ENCODE results near the gene G6PC3. TPM values are rescaled to one million over a fixed set of nuclear protein-coding genes. Genes with fewer than 3 reads are reported as not detected.

Gene G6PC3
- total and polyA plus RNA-seq, 2 experiments from 2014 or later = 36.1 to 132 TPM

DNA sequence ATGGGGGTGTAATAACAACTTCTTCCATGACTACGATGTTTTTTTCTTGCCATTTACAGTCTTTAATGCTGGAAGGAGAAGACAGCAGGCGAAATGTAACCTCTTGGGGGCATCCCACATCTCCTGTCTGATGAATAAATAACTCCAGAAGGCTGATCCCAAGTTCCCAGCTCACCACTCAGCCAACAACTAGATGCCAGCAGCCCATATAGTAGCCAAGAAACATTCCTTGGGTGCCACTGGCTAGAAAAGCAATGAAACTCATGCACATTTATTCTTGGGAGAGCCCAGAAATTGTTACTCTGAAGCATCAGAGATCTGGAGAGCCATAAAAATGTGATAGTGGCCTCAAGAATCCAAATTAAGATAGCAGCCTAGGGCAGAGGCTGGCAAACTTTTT, 33.1 kb upstream of the G6PC3 start:
- no peak overlapping the region for H3K4me3 ChIP-seq
- no peaks in the 10 kb centered on the region for H3K27me3 ChIP-seq
- H3K9me2 ChIP-seq (replicated peaks; ENCODE audit: insufficient read depth) = no peaks in the 10 kb centered on the region
- DNase-seq (ENCODE audit: low spot score) = no peak
- no peak overlapping the region for H2AFZ ChIP-seq
- no peaks in the 10 kb centered on the region for H3K36me3 ChIP-seq (replicated peaks; ENCODE audit: insufficient read depth, low read depth)
- peaks cover 36% of the 10 kb centered on the region for H3K79me2 ChIP-seq
- WGBS (ENCODE audit: low lambda C conversion rate, missing lambda C conversion rate) = 98% methylated on average over 2 of the region's 2 CpGs
- no peak for TF ChIP-seq EZH2 (IDR thresholded peaks at IDR 0.05; ENCODE audit: borderline replicate concordance)
- TF ChIP-seq, protein P1, sequence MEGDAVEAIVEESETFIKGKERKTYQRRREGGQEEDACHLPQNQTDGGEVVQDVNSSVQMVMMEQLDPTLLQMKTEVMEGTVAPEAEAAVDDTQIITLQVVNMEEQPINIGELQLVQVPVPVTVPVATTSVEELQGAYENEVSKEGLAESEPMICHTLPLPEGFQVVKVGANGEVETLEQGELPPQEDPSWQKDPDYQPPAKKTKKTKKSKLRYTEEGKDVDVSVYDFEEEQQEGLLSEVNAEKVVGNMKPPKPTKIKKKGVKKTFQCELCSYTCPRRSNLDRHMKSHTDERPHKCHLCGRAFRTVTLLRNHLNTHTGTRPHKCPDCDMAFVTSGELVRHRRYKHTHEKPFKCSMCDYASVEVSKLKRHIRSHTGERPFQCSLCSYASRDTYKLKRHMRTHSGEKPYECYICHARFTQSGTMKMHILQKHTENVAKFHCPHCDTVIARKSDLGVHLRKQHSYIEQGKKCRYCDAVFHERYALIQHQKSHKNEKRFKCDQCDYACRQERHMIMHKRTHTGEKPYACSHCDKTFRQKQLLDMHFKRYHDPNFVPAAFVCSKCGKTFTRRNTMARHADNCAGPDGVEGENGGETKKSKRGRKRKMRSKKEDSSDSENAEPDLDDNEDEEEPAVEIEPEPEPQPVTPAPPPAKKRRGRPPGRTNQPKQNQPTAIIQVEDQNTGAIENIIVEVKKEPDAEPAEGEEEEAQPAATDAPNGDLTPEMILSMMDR (IDR thresholded peaks at IDR 0.05; ENCODE audit: poor library complexity) = no peak
- TF ChIP-seq EZH2phosphoT487 (IDR thresholded peaks at IDR 0.05; ENCODE audit: low read depth, severe bottlenecking, unreplicated experiment) = no peak
- H4K20me1 ChIP-seq (ENCODE audit: insufficient read depth, poor library complexity, severe bottlenecking) = peaks cover 15% of the 10 kb centered on the region
- H3K27ac ChIP-seq = no peak overlapping the region
- H3K4me1 ChIP-seq (ENCODE audit: insufficient read depth) = no peaks in the 10 kb centered on the region
- H3K4me2 ChIP-seq = no peak overlapping the region
- no peaks in the 10 kb centered on the region for H3K9me3 ChIP-seq (ENCODE audit: low read depth)

DNA sequence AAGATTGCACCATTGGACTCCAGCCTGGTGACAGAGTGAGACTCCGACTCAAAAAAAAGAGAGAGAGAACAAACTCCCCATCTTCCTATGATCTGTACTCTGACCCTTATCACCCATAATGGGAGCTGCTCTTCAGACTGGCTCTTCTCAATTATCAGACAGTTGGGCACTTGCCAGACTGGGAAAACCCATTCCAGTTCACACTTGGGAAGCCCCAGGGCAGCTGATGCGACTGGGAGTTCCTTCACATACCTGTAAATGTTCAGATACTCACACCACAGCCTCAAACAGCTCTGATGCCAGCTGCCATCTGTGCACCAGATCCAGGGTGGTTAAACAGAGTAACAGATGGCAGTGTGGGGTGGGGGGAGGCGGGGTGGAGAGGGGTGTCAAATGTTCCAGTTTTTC, 31.9 kb upstream of the G6PC3 start:
- WGBS (ENCODE audit: low lambda C conversion rate, missing lambda C conversion rate) = 95% methylated on average over 3 of the region's 3 CpGs
- H3K27ac ChIP-seq = peak overlapping the region; percentile 34
- peak; percentile 44 for DNase-seq (ENCODE audit: low spot score)
- H3K36me3 ChIP-seq (replicated peaks; ENCODE audit: insufficient read depth, low read depth) = no peaks in the 10 kb centered on the region
- TF ChIP-seq EZH2 (IDR thresholded peaks at IDR 0.05; ENCODE audit: borderline replicate concordance) = no peak
- TF ChIP-seq, protein P1 (IDR thresholded peaks at IDR 0.05; ENCODE audit: poor library complexity) = no peak
- no peak for TF ChIP-seq EZH2phosphoT487 (IDR thresholded peaks at IDR 0.05; ENCODE audit: low read depth, severe bottlenecking, unreplicated experiment)
- peaks cover 25% of the 10 kb centered on the region for H4K20me1 ChIP-seq (ENCODE audit: insufficient read depth, poor library complexity, severe bottlenecking)
- H3K4me3 ChIP-seq = no peak overlapping the region
- no peaks in the 10 kb centered on the region for H3K4me1 ChIP-seq (ENCODE audit: insufficient read depth)
- H3K79me2 ChIP-seq = peaks cover 37% of the 10 kb centered on the region
- H3K9me2 ChIP-seq (replicated peaks; ENCODE audit: insufficient read depth) = no peaks in the 10 kb centered on the region
- H2AFZ ChIP-seq = no peak overlapping the region
- H3K27me3 ChIP-seq = no peaks in the 10 kb centered on the region
- H3K9me3 ChIP-seq (ENCODE audit: low read depth) = no peaks in the 10 kb centered on the region
- H3K4me2 ChIP-seq = no peak overlapping the region

DNA sequence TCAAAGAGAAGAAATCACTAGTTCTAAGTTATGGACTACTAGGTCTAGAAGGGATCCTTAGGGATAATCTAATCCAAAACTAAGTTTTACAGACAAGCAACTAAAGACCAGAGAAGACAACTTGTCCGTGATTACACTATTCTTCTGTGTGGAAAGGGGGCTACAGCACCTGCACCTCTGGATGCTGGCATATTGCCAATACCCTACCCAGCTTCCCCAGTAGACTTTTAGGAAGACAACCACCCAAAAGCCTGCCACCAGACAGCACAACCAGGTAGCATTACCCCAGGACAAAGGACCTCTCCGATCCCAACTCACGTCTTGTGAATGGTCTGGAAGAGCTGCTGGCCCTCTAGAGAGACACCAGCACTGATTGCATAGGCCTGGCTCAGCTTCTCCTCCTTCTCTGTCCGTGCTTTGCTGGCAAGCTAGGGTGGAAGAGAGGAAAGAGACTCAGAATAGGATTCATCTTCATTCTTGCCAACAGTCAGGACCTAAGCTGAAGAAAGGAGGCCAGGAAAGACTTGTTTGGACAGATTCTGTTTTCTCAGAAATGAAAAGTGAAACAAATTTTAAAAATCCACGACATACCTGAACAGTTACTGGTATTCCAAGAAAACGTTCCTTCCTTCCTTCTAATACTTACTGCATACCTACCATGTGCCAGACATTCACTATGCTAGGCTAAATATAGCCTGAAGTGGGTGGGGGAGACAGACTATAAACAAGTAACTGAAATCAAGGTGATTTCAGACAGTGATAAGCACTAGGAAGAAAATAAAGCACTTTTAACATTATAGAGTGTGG, 30.5 kb upstream of the G6PC3 start:
- no peaks in the 10 kb centered on the region for H3K9me2 ChIP-seq (replicated peaks; ENCODE audit: insufficient read depth)
- H3K27me3 ChIP-seq = no peaks in the 10 kb centered on the region
- H3K4me3 ChIP-seq = no peak overlapping the region
- H3K9me3 ChIP-seq (ENCODE audit: low read depth) = no peaks in the 10 kb centered on the region
- DNase-seq (ENCODE audit: low spot score) = no peak
- TF ChIP-seq EZH2 (IDR thresholded peaks at IDR 0.05; ENCODE audit: borderline replicate concordance) = no peak
- TF ChIP-seq EZH2phosphoT487 (IDR thresholded peaks at IDR 0.05; ENCODE audit: low read depth, severe bottlenecking, unreplicated experiment) = no peak
- TF ChIP-seq, protein P1 (IDR thresholded peaks at IDR 0.05; ENCODE audit: poor library complexity) = no peak
- 95% methylated on average over 6 of the region's 6 CpGs for WGBS (ENCODE audit: low lambda C conversion rate, missing lambda C conversion rate)
- H3K36me3 ChIP-seq (replicated peaks; ENCODE audit: insufficient read depth, low read depth) = no peaks in the 10 kb centered on the region
- H3K79me2 ChIP-seq = peaks cover 50% of the 10 kb centered on the region
- H3K4me2 ChIP-seq = no peak overlapping the region
- no peak overlapping the region for H2AFZ ChIP-seq
- H3K4me1 ChIP-seq (ENCODE audit: insufficient read depth) = no peaks in the 10 kb centered on the region
- H3K27ac ChIP-seq = no peak overlapping the region
- peaks cover 32% of the 10 kb centered on the region for H4K20me1 ChIP-seq (ENCODE audit: insufficient read depth, poor library complexity, severe bottlenecking)

Data from hepatocyte (in vitro differentiated cells).